GM23338 (cell line): ENCODE data around the gene ADCYAP1R1. TPM values are rescaled to one million over a fixed set of nuclear protein-coding genes. Genes with fewer than 3 reads are reported as not detected.
A peak's percentile ranks its signal among the peaks of the same experiment; 100 is the strongest.

Source experiments
- ATAC-seq: fragments of 200-7000 bp; cut with Tn5 transposase; 3 replicates; pipeline ENCODE4 v1.9.1; 2020
- DNase-seq: peaks from one replicate; pipeline ENCODE4 v3.0.0-alpha.2; 2015; ENCODE audit warnings: low spot score
- H2AFZ ChIP-seq: fragments of 200-600 bp; sonication (generic); 2 replicates; pipeline ENCODE4 v1.8.0; 2016; ENCODE audit warnings: antibody characterized with exemption, mild to moderate bottlenecking, moderate library complexity
- H3F3A ChIP-seq: fragments of 200-600 bp; sonication (generic); replicated peaks from 2 replicates; pipeline ENCODE4 v1.8.0; 2017; ENCODE audit warnings: antibody characterized with exemption, mixed run types, low read depth
- H3K27ac ChIP-seq: fragments of 200-600 bp; sonication (generic); 2 replicates; pipeline ENCODE4 v1.6.1; 2016; ENCODE audit warnings: low read depth
- H3K27me3 ChIP-seq: fragments of 200-600 bp; sonication (generic); 2 replicates; pipeline ENCODE4 v1.8.0; 2016; ENCODE audit warnings: mild to moderate bottlenecking, mixed run types, moderate library complexity; ENCODE audit not compliant: insufficient read depth
- H3K36me3 ChIP-seq: fragments of 200-600 bp; sonication (generic); 2 replicates; pipeline ENCODE4 v1.8.0; 2016; ENCODE audit warnings: mild to moderate bottlenecking; ENCODE audit not compliant: insufficient read depth
- H3K4me1 ChIP-seq: fragments of 200-600 bp; sonication (generic); 2 replicates; pipeline ENCODE4 v1.8.0; 2016; ENCODE audit warnings: mild to moderate bottlenecking, moderate library complexity; ENCODE audit not compliant: insufficient read depth
- H3K4me2 ChIP-seq: fragments of 200-600 bp; sonication (generic); 2 replicates; pipeline ENCODE4 v1.7.1; 2017; ENCODE audit warnings: mixed run types
- H3K4me3 ChIP-seq: fragments of 200-600 bp; sonication (generic); 2 replicates; pipeline ENCODE4 v1.6.1; 2016; ENCODE audit warnings: mixed run types
- H3K79me2 ChIP-seq: fragments of 200-600 bp; sonication (generic); replicated peaks from 2 replicates; pipeline ENCODE4 v1.8.0; 2017; ENCODE audit warnings: mild to moderate bottlenecking; ENCODE audit not compliant: insufficient read depth
- H3K9me2 ChIP-seq: fragments of 200-600 bp; sonication (generic); 2 replicates; pipeline ENCODE4 v1.8.0; 2017; ENCODE audit not compliant: insufficient read depth
- H4K20me1 ChIP-seq: fragments of 200-600 bp; sonication (generic); replicated peaks from 2 replicates; pipeline ENCODE4 v1.8.0; 2017; ENCODE audit warnings: mild to moderate bottlenecking; ENCODE audit not compliant: insufficient read depth
- H3K27ac Mint-ChIP-seq: 2 replicates; pipeline ENCODE4 v1.8.0; 2020; ENCODE audit warnings: inconsistent platforms, mild to moderate bottlenecking, moderate library complexity, mixed read lengths
- H3K27me3 Mint-ChIP-seq: 3 replicates; pipeline ENCODE4 v1.8.0; 2022; ENCODE audit warnings: low read depth, mild to moderate bottlenecking, moderate library complexity, mixed read lengths, inconsistent platforms; ENCODE audit not compliant: insufficient read depth, poor library complexity
- H3K36me3 Mint-ChIP-seq: 3 replicates; pipeline ENCODE4 v1.8.0; 2021; ENCODE audit warnings: low read depth, mild to moderate bottlenecking, inconsistent platforms, moderate library complexity, mixed read lengths
- H3K4me1 Mint-ChIP-seq: 3 replicates; pipeline ENCODE4 v1.8.0; 2020; ENCODE audit warnings: mild to moderate bottlenecking, inconsistent platforms, mixed read lengths
- H3K4me3 Mint-ChIP-seq: 3 replicates; pipeline ENCODE4 v1.8.0; 2021; ENCODE audit warnings: moderate library complexity, mild to moderate bottlenecking, inconsistent platforms, mixed read lengths
- H3K9me3 Mint-ChIP-seq: 3 replicates; pipeline ENCODE4 v1.8.0; 2020; ENCODE audit warnings: moderate library complexity, mild to moderate bottlenecking, inconsistent platforms, mixed read lengths
- JUNB ChIP-seq: IDR thresholded peaks from one replicate; pipeline ENCODE4 v1.6.1; 2016; ENCODE audit warnings: antibody characterized with exemption; ENCODE audit not compliant: unreplicated experiment
- ZNF114 ChIP-seq: fragments of 250-450 bp; sonication (Bioruptor Pico); IDR thresholded peaks from 2 replicates; pipeline ENCODE4 v1.5.0; 2020; ENCODE audit warnings: mild to moderate bottlenecking, moderate library complexity
- polyA plus RNA-seq: library from polyadenylated mRNA; unstranded; fragments of >200 nt; fragmentation: Nextera tagmentation; extraction: Ambion mirVana; gene quantifications from 2 replicates; pipeline ENCODE4 v1.2.1, GENCODE V29; 2016
- total RNA-seq: library from RNA; depleted of rRNA; stranded (reverse); fragments of >200 nt; shearing (Covaris generic); gene quantifications from 2 replicates; pipeline ENCODE4 v1.2.3, GENCODE V29; 2014
- TF ChIP-seq, protein P1 (sequence below): fragments of 250-450 bp; sonication (Bioruptor Pico); IDR thresholded peaks from 2 replicates; pipeline ENCODE4 v1.5.0; 2020; ENCODE audit warnings: mild to moderate bottlenecking, moderate library complexity
- TF ChIP-seq, protein P2 (sequence below), 2 experiments: fragments of 200-600 bp in 1 of 2; sonication (generic) in 1 of 2; conservative IDR thresholded peaks; 2 replicates each; pipeline versions ENCODE4 v1.5.1 to v1.6.1; 2016 to 2017; ENCODE audit warnings: antibody characterized with exemption in 2 of 2, low read depth in 2 of 2, mild to moderate bottlenecking in 2 of 2, moderate library complexity in 1 of 2

ADCYAP1R1 gene
- total and polyA plus RNA-seq, 2 experiments from 2014 or later: 1.8 to 10.6 TPM

DNA sequence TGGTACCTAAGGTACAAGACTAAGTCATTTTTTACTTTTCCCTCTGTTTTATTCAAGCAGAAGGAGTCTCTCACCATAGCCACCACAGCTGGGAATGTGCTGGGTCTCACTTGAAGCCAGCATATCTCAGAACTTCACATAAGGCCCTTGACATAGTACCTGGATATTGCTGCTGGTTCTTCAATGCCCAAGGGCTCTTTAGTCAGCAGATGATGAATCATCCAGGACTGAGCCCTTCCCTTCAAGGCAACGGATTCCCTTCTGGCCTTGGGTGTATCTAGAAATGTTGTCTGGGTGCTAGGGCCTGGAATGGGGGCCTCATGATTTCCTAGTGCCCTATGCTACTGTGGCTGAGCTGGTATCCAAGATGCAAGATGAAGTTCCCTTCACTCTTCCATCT, 93.9 kb downstream of the ADCYAP1R1 start (continued):
- TF ChIP-seq, protein P1, sequence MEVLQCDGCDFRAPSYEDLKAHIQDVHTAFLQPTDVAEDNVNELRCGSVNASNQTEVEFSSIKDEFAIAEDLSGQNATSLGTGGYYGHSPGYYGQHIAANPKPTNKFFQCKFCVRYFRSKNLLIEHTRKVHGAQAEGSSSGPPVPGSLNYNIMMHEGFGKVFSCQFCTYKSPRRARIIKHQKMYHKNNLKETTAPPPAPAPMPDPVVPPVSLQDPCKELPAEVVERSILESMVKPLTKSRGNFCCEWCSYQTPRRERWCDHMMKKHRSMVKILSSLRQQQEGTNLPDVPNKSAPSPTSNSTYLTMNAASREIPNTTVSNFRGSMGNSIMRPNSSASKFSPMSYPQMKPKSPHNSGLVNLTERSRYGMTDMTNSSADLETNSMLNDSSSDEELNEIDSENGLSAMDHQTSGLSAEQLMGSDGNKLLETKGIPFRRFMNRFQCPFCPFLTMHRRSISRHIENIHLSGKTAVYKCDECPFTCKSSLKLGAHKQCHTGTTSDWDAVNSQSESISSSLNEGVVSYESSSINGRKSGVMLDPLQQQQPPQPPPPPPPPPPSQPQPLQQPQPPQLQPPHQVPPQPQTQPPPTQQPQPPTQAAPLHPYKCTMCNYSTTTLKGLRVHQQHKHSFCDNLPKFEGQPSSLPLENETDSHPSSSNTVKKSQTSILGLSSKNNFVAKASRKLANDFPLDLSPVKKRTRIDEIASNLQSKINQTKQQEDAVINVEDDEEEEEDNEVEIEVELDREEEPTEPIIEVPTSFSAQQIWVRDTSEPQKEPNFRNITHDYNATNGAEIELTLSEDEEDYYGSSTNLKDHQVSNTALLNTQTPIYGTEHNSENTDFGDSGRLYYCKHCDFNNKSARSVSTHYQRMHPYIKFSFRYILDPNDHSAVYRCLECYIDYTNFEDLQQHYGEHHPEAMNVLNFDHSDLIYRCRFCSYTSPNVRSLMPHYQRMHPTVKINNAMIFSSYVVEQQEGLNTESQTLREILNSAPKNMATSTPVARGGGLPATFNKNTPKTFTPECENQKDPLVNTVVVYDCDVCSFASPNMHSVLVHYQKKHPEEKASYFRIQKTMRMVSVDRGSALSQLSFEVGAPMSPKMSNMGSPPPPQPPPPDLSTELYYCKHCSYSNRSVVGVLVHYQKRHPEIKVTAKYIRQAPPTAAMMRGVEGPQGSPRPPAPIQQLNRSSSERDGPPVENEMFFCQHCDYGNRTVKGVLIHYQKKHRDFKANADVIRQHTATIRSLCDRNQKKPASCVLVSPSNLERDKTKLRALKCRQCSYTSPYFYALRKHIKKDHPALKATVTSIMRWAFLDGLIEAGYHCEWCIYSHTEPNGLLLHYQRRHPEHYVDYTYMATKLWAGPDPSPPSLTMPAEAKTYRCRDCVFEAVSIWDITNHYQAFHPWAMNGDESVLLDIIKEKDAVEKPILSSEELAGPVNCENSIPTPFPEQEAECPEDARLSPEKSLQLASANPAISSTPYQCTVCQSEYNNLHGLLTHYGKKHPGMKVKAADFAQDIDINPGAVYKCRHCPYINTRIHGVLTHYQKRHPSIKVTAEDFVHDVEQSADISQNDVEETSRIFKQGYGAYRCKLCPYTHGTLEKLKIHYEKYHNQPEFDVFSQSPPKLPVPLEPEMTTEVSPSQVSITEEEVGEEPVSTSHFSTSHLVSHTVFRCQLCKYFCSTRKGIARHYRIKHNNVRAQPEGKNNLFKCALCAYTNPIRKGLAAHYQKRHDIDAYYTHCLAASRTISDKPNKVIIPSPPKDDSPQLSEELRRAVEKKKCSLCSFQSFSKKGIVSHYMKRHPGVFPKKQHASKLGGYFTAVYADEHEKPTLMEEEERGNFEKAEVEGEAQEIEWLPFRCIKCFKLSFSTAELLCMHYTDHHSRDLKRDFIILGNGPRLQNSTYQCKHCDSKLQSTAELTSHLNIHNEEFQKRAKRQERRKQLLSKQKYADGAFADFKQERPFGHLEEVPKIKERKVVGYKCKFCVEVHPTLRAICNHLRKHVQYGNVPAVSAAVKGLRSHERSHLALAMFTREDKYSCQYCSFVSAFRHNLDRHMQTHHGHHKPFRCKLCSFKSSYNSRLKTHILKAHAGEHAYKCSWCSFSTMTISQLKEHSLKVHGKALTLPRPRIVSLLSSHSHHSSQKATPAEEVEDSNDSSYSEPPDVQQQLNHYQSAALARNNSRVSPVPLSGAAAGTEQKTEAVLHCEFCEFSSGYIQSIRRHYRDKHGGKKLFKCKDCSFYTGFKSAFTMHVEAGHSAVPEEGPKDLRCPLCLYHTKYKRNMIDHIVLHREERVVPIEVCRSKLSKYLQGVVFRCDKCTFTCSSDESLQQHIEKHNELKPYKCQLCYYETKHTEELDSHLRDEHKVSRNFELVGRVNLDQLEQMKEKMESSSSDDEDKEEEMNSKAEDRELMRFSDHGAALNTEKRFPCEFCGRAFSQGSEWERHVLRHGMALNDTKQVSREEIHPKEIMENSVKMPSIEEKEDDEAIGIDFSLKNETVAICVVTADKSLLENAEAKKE (CRISPR knock-in tag): no peak

DNA sequence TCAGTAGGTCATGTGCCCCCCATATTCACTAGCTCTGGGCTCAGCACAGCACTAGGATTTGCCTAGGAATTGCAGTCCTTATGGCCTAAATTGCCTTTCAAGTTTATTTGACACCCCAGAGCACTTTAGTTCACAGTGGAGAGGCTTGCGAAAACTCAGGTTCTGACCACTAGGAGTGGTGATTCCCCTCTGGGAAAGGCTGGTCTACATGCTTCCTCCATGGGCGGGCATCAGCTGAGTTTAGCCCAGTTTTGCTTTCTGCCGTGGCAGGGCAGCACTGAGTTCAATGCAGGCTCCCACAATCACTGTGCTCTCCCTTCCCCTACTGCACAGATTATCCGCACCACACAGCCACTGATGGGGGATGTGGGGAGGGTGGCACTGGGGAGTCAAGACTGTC, 94.4 kb downstream of the ADCYAP1R1 start:
- Mint-ChIP-seq H3K9me3 (no peaks in the 10 kb centered on the region), H3K27me3 (no peaks in the 10 kb centered on the region), H3K4me3 (no peak overlapping the region), H3K4me1 (peaks cover 3% of the 10 kb centered on the region; the same call in 1 of the 3 replicates), H3K36me3 (no peaks in the 10 kb centered on the region), H3K27ac (no peak overlapping the region)
- no peaks in the 10 kb centered on the region for H3K27me3 ChIP-seq
- H3F3A ChIP-seq: no peaks in the 10 kb centered on the region
- H3K9me2 ChIP-seq: no peaks in the 10 kb centered on the region
- no peaks in the 10 kb centered on the region for H3K79me2 ChIP-seq
- H3K4me1 ChIP-seq: no peaks in the 10 kb centered on the region
- H3K27ac ChIP-seq: no peak overlapping the region
- no peak overlapping the region for H3K4me3 ChIP-seq
- no peak overlapping the region for H2AFZ ChIP-seq
- DNase-seq (no peak), ATAC-seq (peak; percentile 51; the same call in 2 of the 3 replicates)
- no peaks in the 10 kb centered on the region for H3K36me3 ChIP-seq
- H4K20me1 ChIP-seq: no peaks in the 10 kb centered on the region
- no peak for TF ChIP-seq ZNF114 (CRISPR knock-in tag)
- no peak for TF ChIP-seq JUNB
- TF ChIP-seq, protein P2, sequence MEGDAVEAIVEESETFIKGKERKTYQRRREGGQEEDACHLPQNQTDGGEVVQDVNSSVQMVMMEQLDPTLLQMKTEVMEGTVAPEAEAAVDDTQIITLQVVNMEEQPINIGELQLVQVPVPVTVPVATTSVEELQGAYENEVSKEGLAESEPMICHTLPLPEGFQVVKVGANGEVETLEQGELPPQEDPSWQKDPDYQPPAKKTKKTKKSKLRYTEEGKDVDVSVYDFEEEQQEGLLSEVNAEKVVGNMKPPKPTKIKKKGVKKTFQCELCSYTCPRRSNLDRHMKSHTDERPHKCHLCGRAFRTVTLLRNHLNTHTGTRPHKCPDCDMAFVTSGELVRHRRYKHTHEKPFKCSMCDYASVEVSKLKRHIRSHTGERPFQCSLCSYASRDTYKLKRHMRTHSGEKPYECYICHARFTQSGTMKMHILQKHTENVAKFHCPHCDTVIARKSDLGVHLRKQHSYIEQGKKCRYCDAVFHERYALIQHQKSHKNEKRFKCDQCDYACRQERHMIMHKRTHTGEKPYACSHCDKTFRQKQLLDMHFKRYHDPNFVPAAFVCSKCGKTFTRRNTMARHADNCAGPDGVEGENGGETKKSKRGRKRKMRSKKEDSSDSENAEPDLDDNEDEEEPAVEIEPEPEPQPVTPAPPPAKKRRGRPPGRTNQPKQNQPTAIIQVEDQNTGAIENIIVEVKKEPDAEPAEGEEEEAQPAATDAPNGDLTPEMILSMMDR (conservative IDR thresholded peaks at IDR 0.05; ENCODE audit: low read depth in 2 of 2): peak; percentile 1 to 13; a peak in 1 of 4 replicates
- no peak overlapping the region for H3K4me2 ChIP-seq
